DMS153 treated with DMSO at 0.1 percent for 48 hours (cell line): ENCODE results near the gene DDIAS.
A peak's percentile ranks its signal among the peaks of the same experiment; 100 is the strongest.
"Not testable (repeated sequence)": the region's sequence is repeated elsewhere in the genome, so short reads cannot be mapped to it uniquely, and the experiment has no call there.

Experiments used
- DNase-seq: peaks from one replicate; lab custom pipeline; 2025; ENCODE audit not compliant: unreplicated experiment; lab: John Stamatoyannopoulos, UW

DDIAS gene

DNA sequence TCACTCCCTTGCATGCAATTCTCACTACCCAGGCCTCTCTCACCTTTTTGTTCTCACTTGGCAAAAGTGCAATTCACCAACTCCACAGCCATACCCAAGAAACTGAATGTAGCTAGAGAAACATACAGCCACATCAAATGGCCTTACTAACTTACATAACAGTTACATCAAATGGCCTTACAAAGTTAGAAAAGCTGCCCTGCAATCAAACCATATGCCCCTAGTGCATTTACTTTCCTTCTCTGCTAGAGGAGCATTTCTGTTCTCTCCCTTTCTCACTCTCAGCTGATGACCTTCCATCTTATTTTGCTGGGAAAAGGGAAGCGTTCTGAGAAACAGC lies 11.6 kb upstream of the DDIAS start:
- no peak for DNase-seq

DNA sequence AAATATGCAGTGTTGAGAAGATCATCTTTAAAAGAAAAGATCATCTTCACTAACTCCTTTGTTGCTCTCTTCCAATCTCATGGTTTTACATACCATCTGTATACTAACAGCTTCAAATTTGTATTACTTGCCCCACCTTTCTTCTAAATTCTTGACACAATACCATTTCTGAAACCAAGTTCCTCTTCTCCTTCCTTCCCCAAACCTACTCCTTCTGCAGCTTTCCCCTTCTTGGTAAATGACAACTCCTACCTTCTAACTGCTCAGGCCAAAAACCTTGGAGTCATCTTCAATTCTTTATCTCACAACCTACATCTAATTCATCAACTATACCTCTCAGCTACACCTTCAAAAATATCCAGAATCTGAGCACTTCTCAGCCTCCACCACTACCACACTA lies 10.6 kb upstream of the DDIAS start:
- DNase-seq = no peak

DNA sequence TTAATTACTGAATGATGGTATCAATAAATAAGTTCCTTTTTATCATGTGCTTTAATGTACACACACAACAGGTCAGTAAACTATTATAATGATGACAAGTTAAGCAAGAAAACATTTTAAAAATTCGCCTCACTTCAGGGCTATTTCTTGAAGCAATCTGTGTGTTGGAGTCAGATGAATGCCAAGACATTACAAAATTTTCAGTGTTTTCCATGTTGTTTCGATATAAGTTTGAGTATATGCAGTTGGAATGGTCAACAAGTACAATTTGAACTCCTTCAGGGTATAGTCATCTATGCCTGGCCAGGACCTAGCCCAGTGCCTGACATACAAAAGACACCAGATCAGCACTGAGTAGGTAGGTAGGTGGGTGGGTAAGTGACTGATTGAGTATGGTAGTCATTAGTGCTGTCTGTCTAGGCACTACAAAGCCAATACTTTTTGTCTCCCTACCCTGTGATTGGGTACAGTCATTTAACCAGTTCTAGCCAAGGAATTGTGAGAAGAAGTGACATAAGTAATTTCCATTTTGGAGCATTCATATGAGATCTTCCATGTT lies 8.8 kb upstream of the DDIAS start:
- DNase-seq = no peak

DNA sequence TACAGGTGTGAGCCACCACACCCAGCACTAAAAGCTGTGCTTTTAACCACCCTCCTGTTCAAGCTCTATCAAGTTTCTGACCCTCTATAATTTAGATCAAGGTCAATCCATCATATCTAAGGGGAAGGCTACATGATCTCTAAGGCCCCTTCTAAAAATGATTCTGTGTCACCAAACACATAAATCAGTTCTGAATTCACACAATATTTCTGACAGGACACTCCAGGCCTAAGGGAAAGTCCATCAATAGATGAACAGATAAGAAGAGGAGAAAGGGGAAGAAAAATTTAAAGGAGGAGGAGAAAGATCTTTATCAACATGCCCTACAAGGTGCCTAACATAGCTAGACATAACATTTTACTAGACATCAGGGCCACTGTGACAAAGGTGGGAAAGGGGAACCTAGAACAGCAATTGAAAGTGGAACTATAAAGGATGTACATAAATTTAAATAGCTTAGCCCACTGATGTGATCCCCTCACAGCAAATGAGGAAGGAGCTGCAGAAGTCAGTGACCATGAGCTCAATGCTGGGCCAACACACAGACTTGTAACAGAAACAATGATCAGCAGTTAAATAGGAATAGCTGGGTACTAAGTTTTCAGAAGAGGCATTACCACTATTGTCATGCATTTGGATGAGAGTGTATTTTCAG lies 6.0 kb upstream of the DDIAS start:
- no peak for DNase-seq

DNA sequence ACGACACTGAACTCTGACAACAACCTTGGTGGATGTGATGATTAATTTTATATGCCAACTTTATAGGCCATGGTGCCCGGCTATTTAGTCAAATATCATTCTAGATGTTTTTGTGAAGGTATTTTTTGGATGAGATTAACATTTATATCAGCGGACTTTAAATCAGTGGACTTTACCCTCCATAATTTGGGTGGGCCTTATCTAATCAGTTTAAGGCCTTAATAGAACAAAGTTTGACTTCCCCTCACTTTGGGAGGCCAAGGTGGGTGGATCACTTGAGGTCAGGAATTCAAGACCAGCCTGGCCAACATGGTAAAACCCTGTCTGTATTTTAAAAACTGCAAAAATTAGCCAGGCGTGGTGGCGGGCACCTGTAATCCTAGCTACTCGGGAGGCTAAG lies 5.4 kb upstream of the DDIAS start:
- DNase-seq = no peak

DNA sequence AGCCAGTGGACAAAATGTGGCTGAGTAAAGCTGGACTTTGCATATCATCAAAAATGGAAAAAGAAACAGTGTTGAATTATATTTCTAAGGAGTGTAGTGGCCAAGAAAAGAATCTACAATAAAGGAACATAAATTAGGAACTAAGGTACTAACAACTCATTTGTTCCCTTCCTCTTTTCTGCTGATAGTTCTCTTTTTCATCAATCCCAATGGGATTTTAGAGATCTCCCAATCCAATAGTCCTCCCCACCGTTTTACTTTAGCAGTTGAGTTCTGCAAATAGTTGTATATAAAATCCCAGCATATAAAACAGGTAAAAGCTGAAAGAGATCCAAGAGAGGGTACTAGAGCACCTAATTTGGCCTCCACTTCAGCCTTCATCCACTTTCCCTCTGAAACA lies 3.3 kb upstream of the DDIAS start:
- no peak for DNase-seq

- DNase-seq = no peak
Observed at GRCh38 chr11:82899186-82899820, 2.2 kb upstream of the DDIAS start.

GRCh38 chr11:82899957-82900276 lies 1.6 kb upstream of the DDIAS start:
- DNase-seq = no peak

GRCh38 chr11:82900277-82901164 lies 1.0 kb upstream of the DDIAS start, which contains the start of gene PRCP:
Gene PRCP, minus strand, starts transcription at chr11:82900430. Its CDS starts 28 bp downstream, at chr11:82900402.
- peak; percentile 84 for DNase-seq

DNA sequence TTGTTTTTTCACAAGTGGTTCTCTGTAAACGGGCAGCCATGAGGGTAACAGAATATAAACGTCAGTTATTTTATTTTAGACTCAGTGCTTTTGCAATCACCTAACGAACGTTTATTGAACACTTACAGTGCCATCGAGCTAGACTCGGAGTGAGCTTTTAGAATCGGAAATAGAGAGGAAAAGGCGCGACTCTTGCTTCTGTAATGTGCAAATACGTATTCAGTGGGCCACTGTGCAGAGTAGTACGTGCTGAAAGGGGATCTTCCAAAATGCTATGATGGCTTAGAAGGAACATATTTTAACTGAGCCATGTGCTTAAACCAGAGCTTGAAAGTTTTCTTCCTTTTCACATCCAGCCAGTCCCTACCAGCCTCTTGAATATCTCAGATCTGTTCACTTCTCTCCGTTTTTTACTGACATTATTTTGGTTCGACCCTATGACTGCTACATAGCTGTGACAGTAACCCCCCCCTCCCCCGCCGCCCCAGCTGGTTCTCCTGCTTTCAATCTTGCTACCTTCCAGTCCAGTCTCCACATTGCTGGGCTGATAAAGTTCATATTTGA lies 468 bp downstream of the DDIAS start:
- no peak for DNase-seq

GRCh38 chr11:82902880-82903279 lies 1.3 kb downstream of the DDIAS start:
- no peak for DNase-seq

- DNase-seq = no peak
Observed at GRCh38 chr11:82903843-82904586, 2.5 kb downstream of the DDIAS start.

GRCh38 chr11:82906236-82906635 lies 4.7 kb downstream of the DDIAS start:
- peak; percentile 54 for DNase-seq

DNA sequence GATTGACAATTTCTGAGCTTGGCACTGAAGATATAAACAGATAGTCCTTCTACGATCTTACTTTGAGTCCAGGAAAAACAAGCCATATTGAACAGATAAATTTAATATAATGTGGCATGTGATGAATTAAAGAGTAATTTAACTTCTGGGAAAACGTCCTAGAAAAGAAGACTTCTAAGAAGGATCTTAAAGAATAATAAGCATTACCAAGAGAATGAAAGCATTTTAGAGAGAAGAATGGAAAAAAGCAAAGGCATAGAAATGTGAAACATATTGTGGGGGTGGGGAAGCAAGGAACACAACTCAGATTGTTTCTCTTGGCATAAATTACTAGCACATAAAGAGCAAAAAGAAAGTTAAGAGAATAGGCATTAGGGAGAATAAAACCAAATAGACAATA lies 5.4 kb downstream of the DDIAS start:
- DNase-seq = no peak

GRCh38 chr11:82907371-82907770 lies 5.8 kb downstream of the DDIAS start:
- DNase-seq = no peak

DNA sequence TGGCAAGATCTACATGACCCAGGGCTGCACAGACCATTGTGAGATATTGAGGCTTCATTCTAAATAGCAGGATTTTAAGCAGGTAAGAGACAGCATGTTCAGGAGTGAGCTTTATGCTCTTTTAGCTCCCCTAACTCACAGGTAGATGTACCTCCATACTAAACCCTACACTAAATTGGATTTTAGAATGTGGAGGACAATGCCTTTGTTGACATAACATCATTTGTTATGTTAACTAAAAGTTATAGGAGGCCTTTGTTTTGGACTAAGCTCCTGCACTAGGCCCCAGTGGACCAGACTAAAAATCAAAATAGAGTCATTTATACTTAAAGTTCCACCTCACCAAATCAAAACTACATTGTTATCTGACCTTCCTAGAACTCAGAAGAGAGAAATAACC lies 6.8 kb downstream of the DDIAS start:
- DNase-seq = no peak

DNA sequence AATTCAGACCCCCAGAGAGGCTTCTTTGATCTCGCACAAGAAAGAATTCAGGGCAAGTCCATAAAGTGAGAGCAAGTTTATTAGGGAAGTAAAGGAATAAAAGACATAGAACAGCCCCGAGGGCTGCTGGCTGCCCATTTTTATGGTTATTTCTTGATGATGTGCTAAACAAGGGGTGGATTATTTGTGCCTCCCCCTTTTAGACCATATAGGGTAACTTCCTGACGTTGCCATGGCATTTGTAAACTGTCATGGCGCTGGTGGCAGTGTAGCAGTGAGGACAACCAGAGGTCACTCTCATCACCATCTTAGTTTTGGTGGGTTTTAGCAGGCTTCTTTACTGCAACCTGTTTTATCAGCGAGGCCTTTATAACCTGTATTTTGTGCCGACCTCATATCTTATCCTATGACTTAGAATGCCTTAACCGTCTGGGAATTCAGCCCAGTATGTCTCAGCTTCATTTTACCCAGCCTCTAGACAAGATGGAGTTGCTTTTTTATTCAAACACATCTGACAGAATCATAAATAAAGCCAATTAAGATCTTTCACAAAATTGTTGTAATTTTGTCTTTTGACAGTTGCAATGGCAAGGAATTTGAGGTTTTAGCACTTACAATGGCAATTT lies 7.6 kb downstream of the DDIAS start:
- DNase-seq = no peak

DNA sequence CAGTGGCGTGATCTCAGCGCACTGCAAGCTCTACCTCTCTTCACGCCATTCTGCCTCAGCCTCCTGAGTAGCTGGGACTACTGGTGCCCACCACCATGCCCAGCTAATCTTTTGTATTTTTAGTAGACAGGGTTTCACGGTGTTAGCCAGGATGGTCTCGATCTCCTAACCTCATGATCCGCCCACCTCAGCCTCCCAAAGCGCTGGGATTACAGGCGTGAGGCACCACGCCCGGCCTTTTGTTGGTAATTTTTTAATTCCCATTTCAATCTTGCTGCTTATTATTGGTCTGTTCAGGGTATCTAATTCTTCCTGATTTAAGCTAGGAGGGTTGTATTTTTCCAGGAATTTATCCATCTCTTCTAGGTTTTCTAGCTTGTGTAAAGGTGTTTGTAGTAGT lies 18.2 kb downstream of the DDIAS start:
- DNase-seq = not testable (repeated sequence)

GRCh38 chr11:82920227-82920626 lies 18.7 kb downstream of the DDIAS start:
- DNase-seq = not testable (repeated sequence)

DNA sequence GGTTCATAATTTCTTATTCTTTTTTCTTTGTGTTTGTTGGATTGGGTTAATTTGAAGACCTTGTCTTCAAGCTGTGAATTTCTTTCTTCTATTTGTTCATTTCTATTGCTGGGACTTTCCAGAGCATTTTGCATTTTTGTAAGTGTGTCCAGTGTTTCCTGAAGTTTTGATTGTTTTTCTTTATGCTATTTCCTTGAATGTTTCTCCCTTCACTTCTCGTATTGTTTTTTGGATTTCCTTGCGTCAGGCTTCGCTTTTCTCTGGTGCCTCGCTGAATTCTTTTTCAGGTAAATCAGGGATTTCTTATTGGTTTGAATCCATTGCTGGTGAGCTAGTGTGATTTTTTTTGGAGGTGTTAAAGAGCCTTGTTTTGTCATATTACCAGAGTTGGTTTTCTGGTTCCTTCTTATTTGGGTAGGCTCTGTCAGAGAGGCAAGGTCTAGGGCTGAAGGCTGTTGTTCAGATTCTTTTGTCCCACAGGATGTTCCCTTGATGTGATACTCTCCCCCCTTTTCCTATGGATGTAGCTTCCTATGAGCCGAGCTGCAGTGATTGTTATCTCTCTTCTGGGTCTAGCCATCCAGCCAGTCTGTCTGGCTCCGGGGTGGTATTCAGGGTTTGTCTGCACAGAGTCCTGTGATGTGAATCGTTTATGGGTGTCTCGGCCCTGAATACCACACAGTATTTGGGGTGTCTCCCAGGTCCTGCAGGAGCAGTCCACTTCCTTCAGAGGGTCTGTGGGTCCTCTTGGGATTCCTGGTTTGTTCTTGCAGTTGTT lies 21.0 kb downstream of the DDIAS start:
- not testable (repeated sequence) for DNase-seq
